ENCODE measurements around the gene PACC1.

DNA sequence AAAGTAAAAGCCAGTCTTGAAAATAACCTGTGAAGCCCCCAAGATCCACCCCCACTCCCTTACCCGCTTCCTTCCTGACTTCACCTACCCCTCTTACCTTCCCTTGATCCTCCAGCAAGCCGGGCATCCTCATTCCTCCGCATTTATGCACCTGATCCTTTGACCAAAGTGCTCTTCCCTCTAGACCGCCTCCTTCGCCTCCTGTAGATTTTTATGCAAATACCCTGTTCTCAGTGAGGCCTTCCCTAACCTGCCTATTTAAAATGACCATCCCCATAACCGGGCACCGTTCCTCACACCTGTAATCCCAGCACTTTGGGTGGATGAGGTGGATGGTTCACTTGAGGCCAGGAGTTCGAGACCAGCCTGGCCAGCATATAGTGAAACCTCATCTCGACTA, 17.0 kb upstream of the PACC1 start:
- TF ChIP-seq, protein P1, sequence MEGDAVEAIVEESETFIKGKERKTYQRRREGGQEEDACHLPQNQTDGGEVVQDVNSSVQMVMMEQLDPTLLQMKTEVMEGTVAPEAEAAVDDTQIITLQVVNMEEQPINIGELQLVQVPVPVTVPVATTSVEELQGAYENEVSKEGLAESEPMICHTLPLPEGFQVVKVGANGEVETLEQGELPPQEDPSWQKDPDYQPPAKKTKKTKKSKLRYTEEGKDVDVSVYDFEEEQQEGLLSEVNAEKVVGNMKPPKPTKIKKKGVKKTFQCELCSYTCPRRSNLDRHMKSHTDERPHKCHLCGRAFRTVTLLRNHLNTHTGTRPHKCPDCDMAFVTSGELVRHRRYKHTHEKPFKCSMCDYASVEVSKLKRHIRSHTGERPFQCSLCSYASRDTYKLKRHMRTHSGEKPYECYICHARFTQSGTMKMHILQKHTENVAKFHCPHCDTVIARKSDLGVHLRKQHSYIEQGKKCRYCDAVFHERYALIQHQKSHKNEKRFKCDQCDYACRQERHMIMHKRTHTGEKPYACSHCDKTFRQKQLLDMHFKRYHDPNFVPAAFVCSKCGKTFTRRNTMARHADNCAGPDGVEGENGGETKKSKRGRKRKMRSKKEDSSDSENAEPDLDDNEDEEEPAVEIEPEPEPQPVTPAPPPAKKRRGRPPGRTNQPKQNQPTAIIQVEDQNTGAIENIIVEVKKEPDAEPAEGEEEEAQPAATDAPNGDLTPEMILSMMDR (IDR thresholded peaks at IDR 0.05): no peak
- TF ChIP-seq EP300 (IDR thresholded peaks at IDR 0.05) (no peak), POLR2A (IDR thresholded peaks at IDR 0.05) (no peak), POLR2AphosphoS5 (IDR thresholded peaks at IDR 0.05) (no peak)

All from upper lobe of left lung (tissue), 4 donors.